H1 (cell line): ENCODE data around the gene CD34. TPM values are rescaled to one million over a fixed set of nuclear protein-coding genes. Genes with fewer than 3 reads are reported as not detected.

ENCODE experiments used
- CTCF ChIA-PET: fragments of 300-600 bp; sonication (Branson Sonifier 250); formaldehyde crosslinking; loops from one replicate; lab custom pipeline; 2021; ENCODE audit not compliant: partially characterized antibody; lab: Charles Lee
- POLR2A ChIA-PET: fragments of 300-600 bp; sonication (Branson Sonifier 250); formaldehyde crosslinking; loops from one replicate; lab custom pipeline; 2021; ENCODE audit warnings: inconsistent platforms; ENCODE audit not compliant: partially characterized antibody; lab: Charles Lee
- DNase-seq, 2 experiments: peaks; one replicate each; pipeline versions ENCODE4 v3.0.0 to v3.0.0-alpha.2; 2010 to 2022; ENCODE audit warnings: low spot score in 2 of 2, low read depth in 1 of 2, mixed read lengths in 1 of 2
- FAIRE-seq: peaks from 2 replicates; lab custom pipeline; 2011; peaks lifted over from hg19 to GRCh38; lab: Jason Lieb, UNC
- H2AFZ ChIP-seq: 2 replicates; pipeline ENCODE4 v1.8.1; 2012; ENCODE audit warnings: low read length, inconsistent platforms
- H2AK5ac ChIP-seq: 2 replicates; pipeline ENCODE4 v1.6.1; 2013; ENCODE audit warnings: low read depth, low read length
- H2BK120ac ChIP-seq: replicated peaks from 2 replicates; pipeline ENCODE3; 2013; ENCODE audit warnings: low read depth, low read length, inconsistent platforms
- H2BK12ac ChIP-seq: 2 replicates; pipeline ENCODE4 v1.6.1; 2013; ENCODE audit warnings: low read depth, low read length
- H2BK15ac ChIP-seq: 2 replicates; pipeline ENCODE4 v1.6.1; 2013; ENCODE audit warnings: low read length
- H2BK20ac ChIP-seq: 2 replicates; pipeline ENCODE4 v1.6.1; 2013; ENCODE audit warnings: low read length
- H2BK5ac ChIP-seq: 2 replicates; pipeline ENCODE4 v1.6.1; 2013; ENCODE audit warnings: low read depth, low read length
- H3K14ac ChIP-seq: 2 replicates; pipeline ENCODE4 v1.6.1; 2013; ENCODE audit warnings: inconsistent platforms; ENCODE audit not compliant: insufficient read length
- H3K18ac ChIP-seq: 2 replicates; pipeline ENCODE4 v1.6.1; 2013; ENCODE audit warnings: low read length; ENCODE audit errors: extremely low read depth
- H3K23ac ChIP-seq: 2 replicates; pipeline ENCODE4 v1.6.1; 2013; ENCODE audit warnings: inconsistent platforms; ENCODE audit not compliant: insufficient read length
- H3K23me2 ChIP-seq: 2 replicates; pipeline ENCODE4 v1.6.1; 2013; ENCODE audit warnings: low read depth, low read length
- H3K27ac ChIP-seq: 2 replicates; pipeline ENCODE4 v1.6.1; 2011; ENCODE audit warnings: low read depth, low read length, inconsistent platforms
- H3K27me3 ChIP-seq, 4 experiments: replicated peaks in 1 of 4; 1 replicate in 1 of 4; 2 replicates in 3 of 4; pipeline versions ENCODE4 v1.6.1 to v1.8.1; 2011 to 2013; ENCODE audit warnings: low read length in 3 of 4, mild to moderate bottlenecking in 3 of 4, inconsistent platforms in 2 of 4, mixed read lengths in 2 of 4, moderate library complexity in 1 of 4; ENCODE audit not compliant: control insufficient read depth in 3 of 4, insufficient read depth in 3 of 4; ENCODE audit errors: extremely low read depth in 1 of 4
- H3K36me3 ChIP-seq, 4 experiments: 2 replicates each; pipeline versions ENCODE4 v1.6.1 to v1.8.1; 2011 to 2013; ENCODE audit warnings: mild to moderate bottlenecking in 4 of 4, low read length in 3 of 4, moderate library complexity in 2 of 4, control low read depth in 1 of 4, inconsistent platforms in 1 of 4; ENCODE audit not compliant: insufficient read depth in 4 of 4, control insufficient read depth in 2 of 4
- H3K4ac ChIP-seq: replicated peaks from 2 replicates; pipeline ENCODE3; 2013; ENCODE audit warnings: low read length, low read depth, mixed read lengths, inconsistent platforms; ENCODE audit not compliant: insufficient read length
- H3K4me1 ChIP-seq, 4 experiments: replicated peaks in 1 of 4; 1 replicate in 1 of 4; 2 replicates in 3 of 4; pipeline versions ENCODE4 v1.6.1 to v1.8.1; 2011 to 2013; ENCODE audit warnings: low read length in 3 of 4, inconsistent platforms in 2 of 4, mixed read lengths in 1 of 4; ENCODE audit not compliant: insufficient read depth in 4 of 4, control insufficient read depth in 3 of 4
- H3K4me2 ChIP-seq, 2 experiments: 2 replicates each; pipeline versions ENCODE4 v1.6.1 to v1.8.1; 2011 to 2013; ENCODE audit warnings: low read depth in 2 of 2, low read length in 2 of 2, control low read depth in 1 of 2, inconsistent platforms in 1 of 2, mild to moderate bottlenecking in 1 of 2; ENCODE audit not compliant: insufficient read depth in 1 of 2
- H3K4me3 ChIP-seq, 4 experiments: fragments of 200-600, 300-600 bp in 1 of 4; sonication (generic), shearing (Covaris generic), sonication (Bioruptor Twin) in 1 of 4; 2 replicates each; pipeline versions ENCODE4 v1.5.1 to v1.8.1; 2011 to 2016; ENCODE audit warnings: low read length in 4 of 4, low read depth in 3 of 4, control low read depth in 2 of 4, inconsistent platforms in 2 of 4, mild to moderate bottlenecking in 2 of 4, mixed read lengths in 1 of 4, moderate library complexity in 1 of 4; ENCODE audit not compliant: insufficient read depth in 2 of 4; ENCODE audit errors: extremely low read depth in 1 of 4
- H3K56ac ChIP-seq: replicated peaks from 2 replicates; pipeline ENCODE3; 2013; ENCODE audit warnings: low read depth, mild to moderate bottlenecking, mixed read lengths, low read length, inconsistent platforms; ENCODE audit not compliant: insufficient read length
- H3K79me1 ChIP-seq: 2 replicates; pipeline ENCODE4 v1.6.1; 2013; ENCODE audit warnings: low read depth, low read length, control low read depth
- H3K79me2 ChIP-seq, 2 experiments: 2 replicates each; pipeline versions ENCODE4 v1.6.1 to v1.8.1; 2012 to 2013; ENCODE audit warnings: low read length in 2 of 2, mild to moderate bottlenecking in 2 of 2, inconsistent platforms in 1 of 2; ENCODE audit not compliant: insufficient read depth in 2 of 2, control insufficient read depth in 1 of 2
- H3K9ac ChIP-seq, 4 experiments: replicated peaks in 1 of 4; 1 replicate in 1 of 4; 2 replicates in 3 of 4; pipeline versions ENCODE4 v1.6.1 to v1.8.1; 2011 to 2013; ENCODE audit warnings: low read depth in 3 of 4, low read length in 3 of 4, control low read depth in 2 of 4, mild to moderate bottlenecking in 2 of 4, moderate library complexity in 2 of 4, inconsistent platforms in 1 of 4; ENCODE audit errors: extremely low read depth in 1 of 4
- H3K9me3 ChIP-seq, 2 experiments: 2 replicates each; pipeline versions ENCODE4 v1.6.1 to v1.8.1; 2012 to 2013; ENCODE audit warnings: mild to moderate bottlenecking in 2 of 2, moderate library complexity in 2 of 2, control low read depth in 1 of 2, inconsistent platforms in 1 of 2, low read depth in 1 of 2, low read length in 1 of 2, mixed read lengths in 1 of 2; ENCODE audit not compliant: insufficient read depth in 2 of 2
- H4K20me1 ChIP-seq, 2 experiments: replicated peaks in 1 of 2; 2 replicates each; pipeline versions ENCODE3 to v1.8.1; 2011 to 2013; ENCODE audit warnings: inconsistent platforms in 2 of 2, low read length in 2 of 2, mild to moderate bottlenecking in 1 of 2; ENCODE audit not compliant: insufficient read depth in 2 of 2, control insufficient read depth in 1 of 2
- H4K5ac ChIP-seq: 2 replicates; pipeline ENCODE4 v1.6.1; 2013; ENCODE audit warnings: low read length, low read depth, mixed read lengths, inconsistent platforms; ENCODE audit not compliant: insufficient read length
- H4K8ac ChIP-seq: 2 replicates; pipeline ENCODE4 v1.8.0; 2013; ENCODE audit warnings: mild to moderate bottlenecking, moderate library complexity, low read length, inconsistent platforms; ENCODE audit not compliant: insufficient read depth; ENCODE audit errors: extremely low read depth
- H4K91ac ChIP-seq: replicated peaks from 2 replicates; pipeline ENCODE3; 2013; ENCODE audit warnings: low read length, mixed read lengths, inconsistent platforms; ENCODE audit not compliant: insufficient read length
- WGBS, 2 experiments: shearing (Covaris generic) in 1 of 2; methylation state at CpG; one replicate each; pipeline versions ENCODE4 v1.1.6 to v1.1.7; 2013 to 2015; ENCODE audit warnings: low lambda C conversion rate in 2 of 2, mixed read lengths in 2 of 2, inconsistent platforms in 1 of 2, low coverage in 1 of 2, missing lambda C conversion rate in 1 of 2; ENCODE audit not compliant: insufficient replicate concordance in 2 of 2, insufficient coverage in 1 of 2, insufficient read length in 1 of 2; ENCODE audit errors: extremely low coverage in 1 of 2, missing lambda C conversion rate in 1 of 2; 5-methylcytosine and 5-hydroxymethylcytosine counted together
- polyA plus RNA-seq, 7 experiments: library from polyadenylated mRNA; depleted of rRNA in 3 of 7; stranded (reverse) in 5 of 7; unstranded in 2 of 7; fragments of >200 nt in 5 of 7; fragments of 200-250 nt in 2 of 7; gene quantifications; 1 replicate in 5 of 7; 2 replicates in 1 of 7; 4 replicates in 1 of 7; pipeline versions ENCODE4 v1.2.1 to v1.2.3, GENCODE V29; 2011 to 2013; ENCODE audit warnings: missing spikeins in 2 of 7, mixed read lengths in 2 of 7
- total RNA-seq: library from RNA; stranded (reverse); fragmentation: NEBNext Ultra II Directional; extraction: Animal tissue kit (Norgen Biotek cat#: 25700); gene quantifications from 2 replicates; pipeline ENCODE4 v1.2.1, GENCODE V29; 2021

The CD34 gene
- total and polyA plus RNA-seq, 2 of the 8 experiments (the other 6 are each of a cell fraction or from before 2014, with no cell fraction given), result 0.39 to 0.54 TPM

- no peaks in the 10 kb centered on the region for H3K36me3 ChIP-seq
- peaks cover 0 to 3% (median 0%) of the 10 kb centered on the region in 4 experiments; a peak in 2 of 7 replicates for H3K4me1 ChIP-seq
- no peak overlapping the region for H3K4me2 ChIP-seq
- H3K18ac ChIP-seq, result no peak overlapping the region
- no peak overlapping the region for H4K91ac ChIP-seq
- H4K5ac ChIP-seq, result no peak overlapping the region
- H3K27ac ChIP-seq, result no peak overlapping the region
- H2AFZ ChIP-seq, result no peak overlapping the region
- H2BK120ac ChIP-seq, result no peak overlapping the region
- no peak overlapping the region for H3K56ac ChIP-seq
- no peak overlapping the region for H2BK12ac ChIP-seq
- no peak overlapping the region for H2BK5ac ChIP-seq
- H4K20me1 ChIP-seq, result no peaks in the 10 kb centered on the region
- H3K23ac ChIP-seq, result no peak overlapping the region
- ChIA-PET CTCF (interaction anchor here (3.1 kb wide), 1 partner anchor 10 kb away, joined by 15 read pairs; no protein-coding TSS in a partner anchor), POLR2A (interaction anchor here (0.9 kb wide), 1 partner anchor 36 kb away, joined by 3 read pairs; no protein-coding TSS in a partner anchor)
- no peak overlapping the region for H2AK5ac ChIP-seq
- no peak overlapping the region for H3K4ac ChIP-seq
- H3K79me2 ChIP-seq, result no peaks in the 10 kb centered on the region
- H3K9ac ChIP-seq, result no peak overlapping the region
- no peak overlapping the region for H4K8ac ChIP-seq
- FAIRE-seq, result no peak
- H2BK20ac ChIP-seq, result no peak overlapping the region
- WGBS, 2 experiments, result 73% methylated on average over 4 of the region's 4 CpGs; no CpG with 5 or more reads in 1 of the 2 experiments
- H3K9me3 ChIP-seq, result no peaks in the 10 kb centered on the region
- DNase-seq, result no peak
- H2BK15ac ChIP-seq, result no peak overlapping the region
- no peak overlapping the region for H3K4me3 ChIP-seq
- no peaks in the 10 kb centered on the region for H3K79me1 ChIP-seq
- H3K27me3 ChIP-seq, result no peaks in the 10 kb centered on the region
- H3K23me2 ChIP-seq, result no peaks in the 10 kb centered on the region
- no peak overlapping the region for H3K14ac ChIP-seq
These were observed 52.1 kb downstream of the CD34 start for GRCh38 chr1:207858806-207859205.
